HepG2 (cell line): ENCODE results near the gene RIOK3. TPM values are rescaled to one million over a fixed set of nuclear protein-coding genes. Genes with fewer than 3 reads are reported as not detected.

Experiments used
- ARID5B ChIP-seq: IDR thresholded peaks from 2 replicates; pipeline ENCODE4 v1.4.0; 2020; ENCODE audit warnings: mild to moderate bottlenecking, missing genetic modification reagents
- ESRRA ChIP-seq: sonication (generic); formaldehyde crosslinking; IDR thresholded peaks from 2 replicates; pipeline ENCODE4 v1.5.1; 2020; ENCODE audit warnings: mild to moderate bottlenecking, low read depth, missing genetic modification reagents
- FOXJ3 ChIP-seq: sonication (generic); formaldehyde crosslinking; IDR thresholded peaks from 2 replicates; pipeline ENCODE4 v1.4.0; 2020; ENCODE audit warnings: missing genetic modification reagents, mild to moderate bottlenecking, borderline replicate concordance
- FOXP1 ChIP-seq, 2 experiments: fragments of 450-650 bp in 1 of 2; IDR thresholded peaks; 2 replicates each; pipeline ENCODE4 v1.6.1; 2017 to 2018; ENCODE audit warnings: antibody characterized with exemption in 1 of 2
- GABPA ChIP-seq, 2 experiments: IDR thresholded peaks; 2 replicates each; pipeline ENCODE4 v1.6.1; 2011 to 2016; ENCODE audit warnings: low read depth in 2 of 2, low read length in 1 of 2, missing biosample characterization in 1 of 2, missing genetic modification characterization in 1 of 2
- GATAD2A ChIP-seq: IDR thresholded peaks from 2 replicates; pipeline ENCODE4 v1.6.1; 2016
- MAFF ChIP-seq: IDR thresholded peaks from 2 replicates; pipeline ENCODE4 v1.6.1; 2011; ENCODE audit warnings: low read depth, low read length, improper control_type of control experiment
- MTF1 ChIP-seq: sonication (generic); formaldehyde crosslinking; IDR thresholded peaks from 2 replicates; pipeline ENCODE4 v1.5.0; 2020; ENCODE audit warnings: missing genetic modification reagents
- MXD4 ChIP-seq: IDR thresholded peaks from 2 replicates; pipeline ENCODE4 v1.6.1; 2016; ENCODE audit warnings: mild to moderate bottlenecking, missing biosample characterization, missing genetic modification reagents
- NFE2L1 ChIP-seq: sonication (generic); formaldehyde crosslinking; IDR thresholded peaks from 2 replicates; pipeline ENCODE4 v1.4.0; 2020; ENCODE audit warnings: missing genetic modification reagents, mild to moderate bottlenecking, borderline replicate concordance
- NR1H2 ChIP-seq: sonication (generic); formaldehyde crosslinking; IDR thresholded peaks from 2 replicates; pipeline ENCODE4 v1.8.1; 2022; ENCODE audit warnings: low read depth, missing genetic modification reagents, borderline replicate concordance
- NR2C2 ChIP-seq: sonication (generic); formaldehyde crosslinking; IDR thresholded peaks from 2 replicates; pipeline ENCODE4 v1.4.0; 2020; ENCODE audit warnings: missing genetic modification reagents, mild to moderate bottlenecking, moderate library complexity, borderline replicate concordance
- PHF5A ChIP-seq: IDR thresholded peaks from one replicate; pipeline ENCODE4 v1.6.1; 2018; ENCODE audit warnings: low read depth, missing genetic modification reagents; ENCODE audit not compliant: unreplicated experiment
- REL ChIP-seq: sonication (generic); formaldehyde crosslinking; conservative IDR thresholded peaks from 2 replicates; pipeline ENCODE4 v1.8.0; 2022; ENCODE audit warnings: mild to moderate bottlenecking, missing genetic modification reagents, moderate library complexity
- SP140L ChIP-seq: sonication (generic); formaldehyde crosslinking; IDR thresholded peaks from 2 replicates; pipeline ENCODE4 v1.4.0; 2020; ENCODE audit warnings: missing genetic modification reagents, borderline replicate concordance
- THAP7 ChIP-seq: sonication (generic); formaldehyde crosslinking; IDR thresholded peaks from 2 replicates; pipeline ENCODE4 v1.8.1; 2023; ENCODE audit warnings: mild to moderate bottlenecking, missing genetic modification reagents
- TIGD3 ChIP-seq: sonication (generic); formaldehyde crosslinking; IDR thresholded peaks from 2 replicates; pipeline ENCODE4 v1.5.1; 2020; ENCODE audit warnings: mild to moderate bottlenecking, missing genetic modification reagents, borderline replicate concordance
- TRAFD1 ChIP-seq: sonication (generic); formaldehyde crosslinking; IDR thresholded peaks from 2 replicates; pipeline ENCODE4 v1.5.1; 2020; ENCODE audit warnings: missing genetic modification reagents, mild to moderate bottlenecking, borderline replicate concordance
- TRIM24 ChIP-seq: sonication (generic); formaldehyde crosslinking; IDR thresholded peaks from 2 replicates; pipeline ENCODE4 v1.8.0; 2022; ENCODE audit warnings: mild to moderate bottlenecking, missing genetic modification reagents
- ZC3H13 ChIP-seq: sonication (generic); formaldehyde crosslinking; IDR thresholded peaks from 2 replicates; pipeline ENCODE4 v1.8.1; 2023; ENCODE audit warnings: mild to moderate bottlenecking, missing genetic modification reagents, moderate library complexity
- ZFP37 ChIP-seq: sonication (generic); formaldehyde crosslinking; IDR thresholded peaks from 2 replicates; pipeline ENCODE4 v1.4.0; 2020; ENCODE audit warnings: missing genetic modification reagents, borderline replicate concordance
- polyA plus RNA-seq, 8 experiments: library from polyadenylated mRNA; depleted of rRNA in 3 of 8; stranded (reverse) in 7 of 8; unstranded in 1 of 8; fragments of >200 nt; fragmentation: Illumina TruSeq in 4 of 8; extraction: Trizol in 4 of 8; gene quantifications; 2 replicates each; pipeline versions ENCODE4 v1.2.1 to v1.2.3, GENCODE V29; 2011 to 2016; ENCODE audit warnings: low read depth in 4 of 8, missing spikeins in 1 of 8, mixed read lengths in 1 of 8; ENCODE audit not compliant: insufficient read depth in 1 of 8
- total RNA-seq, 5 experiments: library from RNA; depleted of rRNA; stranded (reverse); fragments of >200 nt; fragmentation: Illumina TruSeq; extraction: Trizol; gene quantifications; 2 replicates each; pipeline ENCODE4 v1.2.3, GENCODE V29; 2016; ENCODE audit warnings: low read depth in 1 of 5

Gene RIOK3
- total and polyA plus RNA-seq, 2 of the 13 experiments (the other 11 are each of a cell fraction or from before 2014, with no cell fraction given): 26.7 to 36.0 TPM

- TF ChIP-seq GABPA (IDR thresholded peaks at IDR 0.05; ENCODE audit: low read depth, low read length) (peak; percentile 47; the same call in 1 of the 2 replicates), GABPA (CRISPR knock-in tag; IDR thresholded peaks at IDR 0.05; ENCODE audit: low read depth) (peak; percentile 47; the same call in 1 of the 2 replicates), ARID5B (peak; percentile 53; the same call in 1 of the 2 replicates), MXD4 (CRISPR knock-in tag) (0 out of 2 replicates have a peak, but pooled peaks have one; percentile 26), TRIM24 (CRISPR knock-in tag) (no peak), TIGD3 (CRISPR knock-in tag) (no peak; the same call in 1 of the 2 replicates), REL (no peak), NR1H2 (CRISPR knock-in tag) (no peak), MAFF (no peak), FOXJ3 (no peak), FOXP1 (IDR thresholded peaks at IDR 0.05) (no peak), FOXP1 (CRISPR knock-in tag; IDR thresholded peaks at IDR 0.05) (no peak), GATAD2A (CRISPR knock-in tag) (peak; percentile 45), ESRRA (CRISPR knock-in tag) (peak; percentile 57; the same call in 1 of the 2 replicates), NR2C2 (CRISPR knock-in tag) (peak; percentile 91), PHF5A (CRISPR knock-in tag) (no peak), SP140L (CRISPR knock-in tag) (no peak), NFE2L1 (no peak; the same call in 1 of the 2 replicates), ZC3H13 (CRISPR knock-in tag) (no peak), THAP7 (CRISPR knock-in tag) (no peak), TRAFD1 (CRISPR knock-in tag) (no peak), ZFP37 (CRISPR knock-in tag) (no peak), MTF1 (CRISPR knock-in tag) (no peak)
Observed at GRCh38 chr18:23503038-23503962, 50.2 kb downstream of the RIOK3 start, which contains the start of gene RMC1 (continued).
